ENCODE results near the gene ATP13A3.

ATP13A3 gene

GRCh38 chr3:194439881-194440550 lies 46.8 kb downstream of the ATP13A3 start:
- DNase-seq: peak; percentile 89

GRCh38 chr3:194434503-194434902 lies 52.3 kb downstream of the ATP13A3 start:
- DNase-seq: no peak

GRCh38 chr3:194431554-194431953 lies 55.2 kb downstream of the ATP13A3 start:
- DNase-seq: no peak

- DNase-seq: no peak
Observed at GRCh38 chr3:194425399-194425798, 61.4 kb downstream of the ATP13A3 start.

- DNase-seq: no peak
Observed at GRCh38 chr3:194424953-194425352, 61.8 kb downstream of the ATP13A3 start.

GRCh38 chr3:194424373-194424772 lies 62.4 kb downstream of the ATP13A3 start:
- no peak for DNase-seq

- DNase-seq: no peak
Observed at GRCh38 chr3:194423317-194423716, 63.5 kb downstream of the ATP13A3 start.

- DNase-seq: no peak
Observed at GRCh38 chr3:194422188-194422587, 64.6 kb downstream of the ATP13A3 start.

GRCh38 chr3:194418671-194419070 lies 68.1 kb downstream of the ATP13A3 start:
- no peak for DNase-seq

- DNase-seq: no peak
Observed at GRCh38 chr3:194407423-194407822, 79.4 kb downstream of the ATP13A3 start.

- DNase-seq: no peak
Observed at GRCh38 chr3:194405766-194406165, 81.0 kb downstream of the ATP13A3 start.

- DNase-seq: peak; percentile 24
Observed at GRCh38 chr3:194404365-194405140, 82.2 kb downstream of the ATP13A3 start.

- no peak for DNase-seq
Observed at GRCh38 chr3:194401868-194402329, 84.9 kb downstream of the ATP13A3 start.

- no peak for DNase-seq
Observed at GRCh38 chr3:194401346-194401745, 85.5 kb downstream of the ATP13A3 start.

- DNase-seq: no peak
Observed at GRCh38 chr3:194399874-194400411, 86.9 kb downstream of the ATP13A3 start.

- DNase-seq: no peak
Observed at GRCh38 chr3:194399166-194399565, 87.6 kb downstream of the ATP13A3 start, which contains the start of gene GP5. Gene GP5, minus strand, starts transcription at chr3:194399266. Its CDS starts 984 bp downstream, at chr3:194398282.

GRCh38 chr3:194397757-194398312 lies 89.0 kb downstream of the ATP13A3 start:
- no peak for DNase-seq

- DNase-seq: no peak
Observed at GRCh38 chr3:194396859-194397756, 89.7 kb downstream of the ATP13A3 start.

GRCh38 chr3:194396539-194396858 lies 90.3 kb downstream of the ATP13A3 start:
- no peak for DNase-seq

GRCh38 chr3:194395778-194396538 lies 90.8 kb downstream of the ATP13A3 start:
- DNase-seq: no peak

- peak; percentile 77 for DNase-seq
Observed at GRCh38 chr3:194395212-194395611, 91.6 kb downstream of the ATP13A3 start.

- no peak for DNase-seq
Observed at GRCh38 chr3:194392576-194392975, 94.2 kb downstream of the ATP13A3 start.
